ENCODE data around the gene KIF23. TPM values are rescaled to one million over a fixed set of nuclear protein-coding genes. Genes with fewer than 3 reads are reported as not detected.
A peak's percentile ranks its signal among the peaks of the same experiment; 100 is the strongest.

Gene KIF23
- total and polyA plus RNA-seq, 12 donors: 1.3 to 22.3 (median 2.4) TPM

DNA sequence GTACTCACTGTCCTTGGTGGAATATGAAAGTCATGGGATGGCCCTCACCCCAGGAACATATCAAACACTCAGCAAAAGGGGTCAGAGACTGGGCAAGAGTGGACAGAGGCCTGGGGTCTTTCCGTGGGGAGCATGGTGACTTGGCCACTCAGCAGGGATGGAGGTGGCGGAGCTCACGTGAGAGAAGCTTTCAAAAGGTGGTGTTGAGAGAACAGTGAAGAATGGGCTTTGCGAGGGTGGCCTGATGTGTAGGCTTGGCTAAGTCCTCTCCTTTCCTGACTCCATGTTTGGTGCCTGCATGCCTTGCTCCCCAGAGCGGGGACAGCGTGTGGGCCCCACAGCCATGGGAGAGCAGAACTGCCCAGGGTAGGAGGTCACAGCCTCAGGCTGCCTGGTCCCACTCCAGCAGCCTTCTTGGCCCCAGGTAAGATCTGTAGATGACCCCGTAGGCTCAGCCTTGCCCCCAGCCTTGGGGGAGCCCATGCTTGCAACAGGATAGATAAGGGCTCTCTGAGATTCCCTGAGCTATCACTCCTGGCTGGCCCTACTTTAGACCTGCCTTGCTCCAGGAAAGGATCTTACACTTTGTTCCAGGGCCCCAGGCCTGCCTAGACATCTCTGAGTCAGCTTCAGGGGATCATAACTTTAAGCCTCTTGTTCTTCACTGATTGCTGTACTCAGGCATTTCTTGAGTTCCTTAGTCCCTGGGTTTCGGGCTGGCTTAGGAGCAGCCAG is 55.5 kb downstream of the KIF23 start:
- TF ChIP-seq POLR2A (IDR thresholded peaks at IDR 0.05): no peak
- TF ChIP-seq, protein P1, sequence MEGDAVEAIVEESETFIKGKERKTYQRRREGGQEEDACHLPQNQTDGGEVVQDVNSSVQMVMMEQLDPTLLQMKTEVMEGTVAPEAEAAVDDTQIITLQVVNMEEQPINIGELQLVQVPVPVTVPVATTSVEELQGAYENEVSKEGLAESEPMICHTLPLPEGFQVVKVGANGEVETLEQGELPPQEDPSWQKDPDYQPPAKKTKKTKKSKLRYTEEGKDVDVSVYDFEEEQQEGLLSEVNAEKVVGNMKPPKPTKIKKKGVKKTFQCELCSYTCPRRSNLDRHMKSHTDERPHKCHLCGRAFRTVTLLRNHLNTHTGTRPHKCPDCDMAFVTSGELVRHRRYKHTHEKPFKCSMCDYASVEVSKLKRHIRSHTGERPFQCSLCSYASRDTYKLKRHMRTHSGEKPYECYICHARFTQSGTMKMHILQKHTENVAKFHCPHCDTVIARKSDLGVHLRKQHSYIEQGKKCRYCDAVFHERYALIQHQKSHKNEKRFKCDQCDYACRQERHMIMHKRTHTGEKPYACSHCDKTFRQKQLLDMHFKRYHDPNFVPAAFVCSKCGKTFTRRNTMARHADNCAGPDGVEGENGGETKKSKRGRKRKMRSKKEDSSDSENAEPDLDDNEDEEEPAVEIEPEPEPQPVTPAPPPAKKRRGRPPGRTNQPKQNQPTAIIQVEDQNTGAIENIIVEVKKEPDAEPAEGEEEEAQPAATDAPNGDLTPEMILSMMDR (IDR thresholded peaks at IDR 0.05): no peak
- intact Hi-C loops (cut with DNase I): loop anchor here (5.0 to 10.0 kb wide), 2 partner anchors 412 to 1025 kb away; no protein-coding TSS in a partner anchor
- no peaks in the 10 kb centered on the region for H3K27me3 ChIP-seq
- DNase-seq: peak in 3 of 7 donors; percentile 11 to 35 (median 12)
- WGBS, 4 donors: 94 to 99% (median 97%) methylated on average over 7 to 8 of the region's 8 CpGs
- no peaks in the 10 kb centered on the region for H3K9me3 ChIP-seq (replicated peaks in 1 of 3)
- no peak overlapping the region for H3K27ac ChIP-seq
- no peaks in the 10 kb centered on the region for H3K4me1 ChIP-seq (replicated peaks in 1 of 2)
- H3K36me3 ChIP-seq (replicated peaks in 1 of 2): no peaks in the 10 kb centered on the region
- no peak overlapping the region for H3K4me3 ChIP-seq

- no peaks in the 10 kb centered on the region for H3K9me3 ChIP-seq (replicated peaks in 1 of 3)
- H3K4me1 ChIP-seq (replicated peaks in 1 of 2): no peaks in the 10 kb centered on the region
- H3K4me3 ChIP-seq: no peak overlapping the region
- WGBS, 4 donors: 84 to 88% (median 86%) methylated on average over 5 of the region's 5 CpGs
- H3K36me3 ChIP-seq (replicated peaks in 1 of 2): no peaks in the 10 kb centered on the region
- intact Hi-C loops (cut with DNase I): loop anchor here in 1 of 2 donors (10.0 kb wide), 1 partner anchor 1023 kb away; no protein-coding TSS in a partner anchor
- no peak for TF ChIP-seq POLR2A (IDR thresholded peaks at IDR 0.05)
- TF ChIP-seq, protein P1 (IDR thresholded peaks at IDR 0.05): no peak
- no peaks in the 10 kb centered on the region for H3K27me3 ChIP-seq
- H3K27ac ChIP-seq: no peak overlapping the region
- peak in 1 of 7 donors; percentile 15 for DNase-seq
Observed at GRCh38 chr15:69472046-69472445, 57.9 kb downstream of the KIF23 start.

GRCh38 chr15:69472562-69472961 is 58.4 kb downstream of the KIF23 start:
- H3K9me3 ChIP-seq (replicated peaks in 1 of 3): no peaks in the 10 kb centered on the region
- peak in 2 of 7 donors; percentile 7 to 36 for DNase-seq
- intact Hi-C loops (cut with DNase I): loop anchor here in 1 of 2 donors (10.0 kb wide), 1 partner anchor 1022 kb away; no protein-coding TSS in a partner anchor
- WGBS, 4 donors: 80 to 88% (median 84%) methylated on average over 6 of the region's 6 CpGs
- H3K27ac ChIP-seq: no peak overlapping the region
- TF ChIP-seq, protein P1 (IDR thresholded peaks at IDR 0.05): no peak
- no peak overlapping the region for H3K4me3 ChIP-seq
- H3K27me3 ChIP-seq: no peaks in the 10 kb centered on the region
- no peaks in the 10 kb centered on the region for H3K4me1 ChIP-seq (replicated peaks in 1 of 2)
- no peaks in the 10 kb centered on the region for H3K36me3 ChIP-seq (replicated peaks in 1 of 2)

- no peaks in the 10 kb centered on the region for H3K9me3 ChIP-seq (replicated peaks in 1 of 3)
- H3K27ac ChIP-seq: no peak overlapping the region
- intact Hi-C loops (cut with DNase I): loop anchor here in 1 of 2 donors (10.0 kb wide), 1 partner anchor 1021 kb away; no protein-coding TSS in a partner anchor
- H3K4me3 ChIP-seq: no peak overlapping the region
- peak in 1 of 7 donors; percentile 5 for DNase-seq
- TF ChIP-seq, protein P1 (IDR thresholded peaks at IDR 0.05): no peak
- TF ChIP-seq POLR2A (IDR thresholded peaks at IDR 0.05): no peak
- H3K27me3 ChIP-seq: no peaks in the 10 kb centered on the region
- no peaks in the 10 kb centered on the region for H3K36me3 ChIP-seq (replicated peaks in 1 of 2)
- 69 to 82% (median 72%) methylated on average over 5 of the region's 5 CpGs for whole genome bisulfite sequencing, 4 donors
- H3K4me1 ChIP-seq (replicated peaks in 1 of 2): no peaks in the 10 kb centered on the region
Observed at GRCh38 chr15:69474291-69474690, 60.1 kb downstream of the KIF23 start.
